HG02610 (cell line): ENCODE results near the gene SCYL2.
"Not testable (repeated sequence)": the region's sequence is repeated elsewhere in the genome, so short reads cannot be mapped to it uniquely, and the experiment has no call there.

Experiments
- ATAC-seq: cut with Tn5 transposase; IDR thresholded peaks from one replicate; pipeline ENCODE4 v1.9.1; 2021; ENCODE audit warnings: mild to moderate bottlenecking, moderate library complexity; ENCODE audit not compliant: unreplicated experiment

Gene SCYL2

GRCh38 chr12:100265107-100265506 is 1.9 kb upstream of the SCYL2 start:
- not testable (repeated sequence) for ATAC-seq

DNA sequence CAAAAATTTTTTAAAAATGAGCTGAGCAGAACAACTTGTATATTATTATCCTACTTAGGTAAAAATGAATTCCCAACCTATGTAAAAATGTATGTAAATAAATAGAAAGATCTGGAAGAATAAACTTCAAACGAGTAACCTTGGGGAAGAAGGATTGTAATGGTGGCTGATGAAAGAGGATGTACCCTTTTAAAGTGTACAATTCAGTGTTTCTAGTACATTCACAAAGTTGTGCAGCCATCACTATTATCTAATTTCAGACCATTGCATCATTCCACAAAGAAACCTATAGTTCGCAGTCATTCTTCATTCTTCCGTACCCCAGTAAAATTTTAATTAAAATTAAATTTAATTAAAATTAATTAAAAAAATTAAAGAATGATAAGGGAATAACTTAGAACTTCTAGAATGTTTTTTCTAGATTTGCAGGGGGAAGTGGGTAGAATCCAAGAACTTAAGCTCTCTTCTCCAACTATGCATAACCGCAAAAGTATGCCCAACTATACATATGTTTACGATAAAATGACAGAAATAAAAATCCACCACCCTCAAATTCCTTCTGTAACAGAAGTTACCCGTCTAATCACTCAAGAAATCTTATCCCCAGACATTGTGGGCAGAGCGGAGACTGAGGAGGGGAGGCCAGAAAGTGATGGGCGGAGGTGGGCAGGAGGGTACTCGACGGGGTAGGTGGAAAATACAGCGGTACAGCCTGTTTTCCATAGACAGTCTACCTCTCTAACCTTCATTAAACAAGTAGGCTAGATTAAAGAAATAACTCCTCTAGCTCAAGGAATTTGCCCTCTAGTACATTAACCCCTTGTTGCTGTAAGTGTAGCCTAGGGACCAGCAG is 1.0 kb upstream of the SCYL2 start:
- ATAC-seq, result peak; percentile 0

DNA sequence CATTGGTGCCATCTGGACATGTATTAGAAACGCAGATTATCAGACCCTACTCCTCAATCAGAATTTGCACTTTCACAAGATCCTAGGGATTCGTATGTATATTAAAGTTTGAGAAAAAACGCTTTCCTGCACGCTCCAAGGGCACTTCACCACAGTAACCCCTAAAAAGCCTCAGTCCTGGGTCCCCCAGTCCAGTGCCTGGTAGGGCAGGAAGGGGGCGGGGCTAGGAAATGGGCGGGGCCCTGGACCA is 467 bp upstream of the SCYL2 start:
- ATAC-seq, result peak; percentile 82

DNA sequence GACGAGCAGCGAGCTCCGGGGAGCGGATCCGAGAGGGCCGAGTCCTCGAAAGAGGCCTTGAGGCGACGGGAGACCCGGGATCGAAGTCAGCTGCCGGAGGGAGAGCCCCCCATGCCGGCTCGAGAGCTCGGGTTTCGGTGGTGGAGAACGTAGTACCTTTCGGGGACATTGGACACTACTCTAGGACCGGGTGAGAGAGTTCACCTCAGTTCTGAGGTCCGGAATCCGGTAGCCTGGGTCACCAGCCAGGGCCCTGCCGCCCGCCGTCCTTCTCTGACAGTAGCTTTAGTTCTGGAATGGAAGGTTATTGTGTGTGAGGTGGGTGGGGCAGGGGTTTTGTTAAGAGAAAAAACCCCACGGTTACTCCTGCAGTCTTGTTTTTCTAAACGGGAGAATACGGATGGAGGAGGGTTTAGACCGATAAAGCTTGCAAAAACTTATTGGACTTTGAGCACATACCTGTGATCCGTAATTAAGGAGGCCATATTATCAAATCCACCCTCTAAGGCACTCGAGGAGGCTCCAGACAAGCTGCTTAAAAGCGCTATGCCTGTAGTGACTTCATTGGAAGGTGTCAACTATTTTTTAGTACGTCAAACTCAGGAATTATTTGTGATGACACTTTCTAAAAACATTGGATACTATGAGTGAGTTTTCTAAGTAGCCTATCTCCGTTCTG is 765 bp downstream of the SCYL2 start:
- ATAC-seq, result peak; percentile 9

DNA sequence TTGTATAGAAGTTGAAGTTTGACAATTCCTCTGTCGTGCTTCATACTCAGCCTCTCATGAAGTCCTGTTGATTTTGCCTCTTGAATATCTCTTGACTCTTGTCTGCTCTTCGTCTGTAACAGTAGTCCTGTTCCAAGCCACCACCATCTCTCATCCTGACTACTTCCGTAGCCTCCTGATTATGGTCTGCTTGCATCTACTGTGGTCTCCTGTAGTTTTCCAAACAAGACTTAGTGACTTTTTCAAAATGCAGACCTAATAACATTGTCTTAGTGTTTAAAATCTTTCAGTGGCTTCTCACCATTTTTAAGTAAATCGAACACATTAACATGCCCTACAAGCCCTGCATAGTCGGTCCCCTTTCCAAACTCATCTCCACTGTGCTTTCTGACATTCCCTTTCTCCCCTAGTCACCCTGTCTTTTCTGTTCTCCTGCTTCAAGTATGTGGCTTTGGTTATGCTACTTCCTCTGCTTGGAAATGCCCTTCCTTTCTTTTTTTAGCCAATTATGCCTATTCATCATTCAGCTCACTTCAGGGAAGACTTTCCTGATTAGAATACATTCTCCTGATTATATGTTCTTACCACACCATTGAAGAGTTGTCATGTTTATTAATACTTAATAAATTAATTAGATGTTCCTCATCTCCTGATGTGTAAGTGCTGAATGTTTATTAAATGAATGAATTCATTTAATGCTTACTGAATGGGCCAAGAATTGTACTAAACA is 2.0 kb downstream of the SCYL2 start:
- ATAC-seq, result no peak

- no peak for ATAC-seq
Observed at GRCh38 chr12:100273782-100274181, 6.8 kb downstream of the SCYL2 start.

DNA sequence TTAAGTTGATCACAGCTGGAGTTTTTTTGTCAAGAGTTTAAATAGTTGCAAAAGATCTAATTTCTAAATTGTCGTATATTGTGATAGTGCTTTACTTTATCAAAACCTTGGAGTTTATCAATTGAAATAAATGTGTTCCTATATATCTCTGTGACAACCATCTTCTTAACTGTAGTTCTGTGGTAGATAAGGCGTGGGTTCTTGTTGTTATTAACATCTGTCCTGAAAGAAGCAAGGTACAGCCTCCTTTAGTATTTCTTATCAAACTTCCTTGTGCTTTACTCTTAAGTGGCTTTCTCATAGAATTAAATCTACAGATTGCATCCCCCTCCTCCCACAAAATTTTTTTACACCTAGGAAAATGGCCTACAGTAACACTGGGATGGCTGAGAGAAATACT is 7.3 kb downstream of the SCYL2 start:
- no peak for ATAC-seq

DNA sequence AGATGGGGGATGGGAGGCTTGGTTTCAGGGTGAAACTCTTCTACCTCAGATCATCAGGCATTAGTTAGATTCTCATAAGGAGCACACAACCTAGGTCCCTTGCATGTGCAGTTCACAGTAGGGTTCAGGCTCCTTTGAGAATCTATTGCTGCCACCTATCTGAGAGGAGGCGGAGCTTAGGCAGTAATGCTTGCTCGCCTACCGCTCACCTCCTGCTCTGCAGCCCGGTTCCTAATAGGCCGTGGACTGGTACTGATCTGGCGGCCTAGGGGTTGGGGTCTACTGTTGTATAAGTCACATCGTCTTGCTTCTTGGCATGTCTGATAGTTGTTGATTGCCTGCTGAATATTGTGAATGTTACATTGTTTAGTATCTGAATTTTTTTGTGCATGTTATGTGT is 12.2 kb downstream of the SCYL2 start:
- ATAC-seq, result no peak

DNA sequence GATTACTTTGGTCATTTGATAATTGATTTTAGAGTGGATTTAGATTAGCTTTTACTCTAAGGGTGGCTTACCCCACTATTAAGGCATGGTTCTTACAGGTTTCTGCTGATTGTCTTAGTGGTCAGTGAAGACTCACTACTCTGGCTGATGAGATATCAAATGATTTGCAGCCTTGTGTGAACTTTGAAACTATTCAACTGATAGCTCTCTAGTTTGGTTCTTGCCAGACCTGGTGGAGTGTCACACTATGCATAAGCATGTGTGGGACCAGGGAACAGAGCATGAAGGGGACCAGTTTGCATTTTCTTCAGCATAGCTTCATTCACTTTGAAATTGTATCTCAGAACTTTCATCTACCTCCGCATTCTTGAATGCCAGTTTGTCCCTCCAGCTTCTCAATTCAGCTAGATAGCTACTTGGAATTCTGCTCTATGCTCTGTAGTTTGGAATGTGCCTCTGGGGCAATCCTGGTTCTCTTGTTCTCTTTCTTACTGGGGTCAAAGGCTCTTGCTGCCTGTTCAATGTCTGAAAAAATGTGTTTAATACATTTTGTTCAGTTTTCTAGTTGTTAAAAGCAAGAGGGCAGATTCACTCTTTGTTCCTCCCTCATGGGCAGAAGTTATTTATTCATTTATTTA is 12.7 kb downstream of the SCYL2 start:
- no peak for ATAC-seq

DNA sequence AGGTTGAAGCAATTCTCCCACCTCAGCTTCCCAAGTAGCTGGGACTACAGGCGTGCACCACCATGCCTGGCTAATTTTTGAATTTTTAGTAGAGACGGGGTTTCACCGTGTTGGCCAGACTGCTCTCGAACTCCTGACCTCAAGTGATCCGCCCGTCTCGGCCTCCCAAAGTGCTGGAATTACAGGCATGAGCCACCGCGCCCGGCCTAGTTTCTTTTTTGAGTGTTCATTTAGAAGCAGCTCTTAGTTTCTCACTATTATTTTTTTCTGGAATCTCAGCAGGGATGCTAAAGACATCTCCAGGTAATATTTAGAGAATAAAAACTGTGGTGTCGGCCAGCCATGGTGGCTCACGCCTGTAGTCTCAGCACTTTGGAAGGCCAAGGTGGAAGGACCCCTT is 17.6 kb downstream of the SCYL2 start:
- ATAC-seq, result not testable (repeated sequence)

DNA sequence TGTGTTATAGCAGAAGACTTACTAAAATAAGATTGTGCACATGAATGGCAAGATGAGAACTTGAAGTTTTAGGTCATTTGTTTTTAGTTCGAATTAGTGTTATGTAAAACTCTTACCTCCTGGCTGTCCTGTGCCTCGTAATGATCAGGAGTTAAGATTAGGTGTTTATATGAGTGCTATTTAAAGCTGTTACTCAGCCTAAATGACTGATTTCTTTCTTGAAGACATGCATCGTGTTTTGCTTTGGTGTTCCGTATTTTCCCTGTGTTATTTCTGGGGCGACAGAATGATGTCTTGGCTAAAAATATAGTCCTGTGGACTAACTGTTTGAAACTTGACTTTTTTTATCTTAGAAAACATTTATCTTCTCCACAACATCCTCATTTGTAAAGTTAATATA is 22.1 kb downstream of the SCYL2 start:
- no peak for ATAC-seq

DNA sequence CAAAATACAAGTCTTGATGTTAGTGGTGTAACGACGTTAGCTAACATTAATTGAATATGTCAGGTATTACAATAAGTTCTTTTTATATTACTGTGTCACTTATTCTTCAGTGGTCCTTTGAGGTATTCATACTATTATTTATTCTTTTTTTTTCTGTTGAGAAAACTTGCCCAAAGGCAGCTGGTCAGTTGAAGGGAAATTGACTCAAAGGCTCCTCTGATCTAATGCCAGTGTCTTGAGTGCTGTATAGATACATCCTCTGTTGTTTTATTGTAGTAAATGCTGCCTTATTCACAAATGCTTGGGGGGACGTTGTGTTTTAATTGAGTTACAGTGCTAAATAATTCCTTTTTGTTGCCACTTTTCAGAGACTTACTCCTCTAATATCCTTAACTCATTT is 23.0 kb downstream of the SCYL2 start:
- no peak for ATAC-seq

- no peak for ATAC-seq
Observed at GRCh38 chr12:100293017-100293416, 26.0 kb downstream of the SCYL2 start.

DNA sequence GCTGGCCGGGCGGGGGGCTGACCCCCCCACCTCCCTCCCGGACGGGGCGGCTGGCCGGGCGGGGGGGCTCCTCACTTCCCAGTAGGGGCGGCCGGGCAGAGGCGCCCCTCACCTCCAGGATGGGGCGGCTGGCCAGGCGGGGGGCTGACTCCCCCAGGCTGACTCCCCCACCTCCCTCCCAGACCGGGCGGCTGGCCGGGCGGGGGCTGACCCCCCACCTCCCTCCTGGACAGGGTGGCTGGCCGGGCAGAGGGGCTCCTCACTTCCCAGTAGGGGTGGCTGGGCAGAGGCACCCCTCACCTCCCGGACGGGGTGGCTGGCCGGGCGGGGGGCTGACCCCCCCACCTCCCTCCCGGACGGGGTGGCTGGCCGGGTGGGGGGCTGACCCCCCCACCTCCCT is 27.4 kb downstream of the SCYL2 start:
- ATAC-seq, result not testable (repeated sequence)

GRCh38 chr12:100295764-100296555 is 29.0 kb downstream of the SCYL2 start:
- ATAC-seq, result no peak

DNA sequence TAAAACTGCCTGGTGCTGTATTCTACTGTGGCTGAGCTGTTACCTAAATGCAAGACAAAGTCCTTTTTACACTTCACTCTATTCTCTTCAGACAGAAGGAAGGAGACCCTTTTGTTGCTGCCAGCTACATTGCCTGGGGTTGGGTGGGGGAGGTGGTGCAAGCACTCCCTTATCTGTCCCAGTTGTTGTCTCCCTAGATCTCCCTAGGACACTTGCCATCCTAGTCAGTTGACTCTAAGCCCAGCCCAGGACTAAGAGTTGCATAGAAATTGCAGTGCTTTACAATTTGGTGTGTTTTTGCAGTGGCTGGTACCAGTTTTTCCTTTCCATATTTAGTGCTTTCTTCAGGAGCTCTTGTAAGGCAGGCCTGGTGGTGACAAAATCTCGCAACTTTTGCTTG is 35.1 kb downstream of the SCYL2 start:
- no peak for ATAC-seq

GRCh38 chr12:100303831-100304230 is 36.9 kb downstream of the SCYL2 start:
- no peak for ATAC-seq

- not testable (repeated sequence) for ATAC-seq
Observed at GRCh38 chr12:100304334-100304733, 37.4 kb downstream of the SCYL2 start.

GRCh38 chr12:100308138-100308537 is 41.2 kb downstream of the SCYL2 start:
- ATAC-seq, result not testable (repeated sequence)

DNA sequence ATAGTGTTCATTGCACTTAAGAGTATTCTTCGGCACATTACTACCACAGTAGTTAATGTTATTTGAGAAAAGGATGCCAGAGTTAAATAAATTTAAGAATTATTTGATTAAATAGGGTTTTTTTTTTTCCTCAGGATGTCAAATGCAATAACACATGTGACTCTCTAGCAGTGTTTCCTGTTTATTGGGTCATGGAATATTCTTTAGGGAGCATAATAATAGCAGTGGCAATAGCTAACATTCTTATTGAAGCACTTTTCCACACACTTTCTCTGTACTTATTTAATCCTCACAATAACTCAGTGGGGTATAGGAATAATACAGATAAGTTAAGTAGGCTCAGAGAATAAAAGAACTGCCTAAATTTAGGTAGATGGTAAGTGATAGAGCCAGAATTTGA is 44.3 kb downstream of the SCYL2 start:
- no peak for ATAC-seq

GRCh38 chr12:100317371-100317770 is 50.4 kb downstream of the SCYL2 start:
- ATAC-seq, result no peak
